HEK293 (cell line): Measurements from ENCODE around the gene ERICH6B.

Experiments used
- CTCF ChIA-PET: fragments of 350-600 bp; formaldehyde crosslinking; extraction: SDS; loops from one replicate; lab custom pipeline; 2021; ENCODE audit warnings: antibody characterized with exemption; lab: Yijun Ruan, JAX
- POLR2A ChIA-PET: fragments of 300-600 bp; formaldehyde crosslinking; extraction: SDS; loops from one replicate; lab custom pipeline; 2020; ENCODE audit warnings: antibody characterized with exemption, inconsistent platforms; lab: Yijun Ruan, JAX
- H3K27ac ChIP-seq: fragments of 200-500 bp; sonication (Bioruptor generic); 2 replicates; pipeline ENCODE4 v1.5.1; 2014; ENCODE audit warnings: low read depth, low read length, control low read depth, inconsistent platforms; ENCODE audit errors: extremely low read depth
- H3K36me3 ChIP-seq, 2 experiments: fragments of 200-500 bp in 1 of 2; sonication (Bioruptor generic) in 1 of 2; 1 replicate in 1 of 2; 2 replicates in 1 of 2; pipeline ENCODE4 v1.5.1; 2014 to 2017; ENCODE audit warnings: inconsistent platforms in 2 of 2, low read length in 2 of 2; ENCODE audit not compliant: control insufficient read depth in 2 of 2, insufficient read depth in 1 of 2
- H3K4me1 ChIP-seq: fragments of 200-500 bp; sonication (Bioruptor generic); 2 replicates; pipeline ENCODE4 v1.5.1; 2014; ENCODE audit warnings: mild to moderate bottlenecking, low read length, inconsistent platforms; ENCODE audit not compliant: control insufficient read depth, insufficient read depth
- H3K4me3 ChIP-seq: 2 replicates; pipeline ENCODE4 v1.5.1; 2011; ENCODE audit warnings: low read depth, mild to moderate bottlenecking, control low read depth, low read length, moderate library complexity
- H3K9me3 ChIP-seq: fragments of 200-500 bp; sonication (Bioruptor generic); 2 replicates; pipeline ENCODE4 v1.5.1; 2014; ENCODE audit warnings: low read depth, low read length, inconsistent platforms; ENCODE audit not compliant: control insufficient read depth, insufficient read depth
- BCL11A ChIP-seq: fragments of 450-650 bp; formaldehyde crosslinking; IDR thresholded peaks from 2 replicates; pipeline ENCODE4 v1.5.1; 2016; ENCODE audit warnings: low read depth, missing biosample characterization, missing genetic modification characterization
- ELK4 ChIP-seq: IDR thresholded peaks from 2 replicates; pipeline ENCODE4 v1.6.1; 2011; ENCODE audit warnings: mild to moderate bottlenecking, low read depth, low read length, borderline replicate concordance
- FEZF1 ChIP-seq: fragments of 450-650 bp; formaldehyde crosslinking; IDR thresholded peaks from 2 replicates; pipeline ENCODE4 v1.5.1; 2016; ENCODE audit warnings: missing biosample characterization, missing genetic modification characterization
- KLF17 ChIP-seq: fragments of 450-650 bp; formaldehyde crosslinking; IDR thresholded peaks from 2 replicates; pipeline ENCODE4 v1.5.1; 2016; ENCODE audit warnings: missing biosample characterization, missing genetic modification characterization
- OVOL3 ChIP-seq: fragments of 450-650 bp; formaldehyde crosslinking; IDR thresholded peaks from 2 replicates; pipeline ENCODE4 v1.5.1; 2016; ENCODE audit warnings: missing biosample characterization, missing genetic modification characterization
- PRDM4 ChIP-seq: fragments of 450-650 bp; formaldehyde crosslinking; IDR thresholded peaks from 2 replicates; pipeline ENCODE4 v1.5.1; 2017; ENCODE audit warnings: missing biosample characterization, missing genetic modification characterization
- YY2 ChIP-seq: fragments of 450-650 bp; formaldehyde crosslinking; IDR thresholded peaks from 2 replicates; pipeline ENCODE4 v1.5.1; 2016; ENCODE audit warnings: missing biosample characterization, missing genetic modification characterization
- ZFP3 ChIP-seq: fragments of 450-650 bp; formaldehyde crosslinking; IDR thresholded peaks from 2 replicates; pipeline ENCODE4 v1.5.1; 2016; ENCODE audit warnings: low read depth, missing biosample characterization, missing genetic modification characterization
- ZNF10 ChIP-seq: fragments of 450-650 bp; formaldehyde crosslinking; IDR thresholded peaks from 2 replicates; pipeline ENCODE4 v1.5.1; 2017; ENCODE audit warnings: missing biosample characterization, missing genetic modification characterization
- ZNF394 ChIP-seq: fragments of 450-650 bp; formaldehyde crosslinking; IDR thresholded peaks from 2 replicates; pipeline ENCODE4 v1.5.1; 2016; ENCODE audit warnings: missing biosample characterization, missing genetic modification characterization, mild to moderate bottlenecking, moderate library complexity, borderline replicate concordance
- ZNF404 ChIP-seq: fragments of 450-650 bp; formaldehyde crosslinking; IDR thresholded peaks from 2 replicates; pipeline ENCODE4 v1.5.1; 2017; ENCODE audit warnings: missing biosample characterization, missing genetic modification characterization
- ZNF426 ChIP-seq: fragments of 450-650 bp; formaldehyde crosslinking; IDR thresholded peaks from 2 replicates; pipeline ENCODE4 v1.5.1; 2017; ENCODE audit warnings: missing biosample characterization, missing genetic modification characterization, mild to moderate bottlenecking, inconsistent platforms, moderate library complexity
- ZNF518A ChIP-seq: fragments of 450-650 bp; formaldehyde crosslinking; conservative IDR thresholded peaks from 2 replicates; pipeline ENCODE4 v1.5.1; 2016; ENCODE audit warnings: low read depth, missing biosample characterization, missing genetic modification characterization
- ZNF580 ChIP-seq: fragments of 450-650 bp; formaldehyde crosslinking; IDR thresholded peaks from 2 replicates; pipeline ENCODE4 v1.5.1; 2016; ENCODE audit warnings: missing biosample characterization, missing genetic modification characterization
- ZNF629 ChIP-seq: fragments of 450-650 bp; formaldehyde crosslinking; IDR thresholded peaks from 2 replicates; pipeline ENCODE4 v1.5.1; 2017; ENCODE audit warnings: missing biosample characterization, missing genetic modification characterization
- ZNF658 ChIP-seq: fragments of 450-650 bp; formaldehyde crosslinking; IDR thresholded peaks from 2 replicates; pipeline ENCODE4; 2016; ENCODE audit warnings: missing biosample characterization, missing genetic modification characterization
- ZNF660 ChIP-seq: fragments of 450-650 bp; IDR thresholded peaks from 2 replicates; pipeline ENCODE4 v1.5.1; 2018; ENCODE audit warnings: missing biosample characterization, mild to moderate bottlenecking, missing genetic modification characterization
- ZNF692 ChIP-seq: fragments of 450-650 bp; formaldehyde crosslinking; IDR thresholded peaks from 2 replicates; pipeline ENCODE4 v1.5.1; 2016; ENCODE audit warnings: missing biosample characterization, missing genetic modification characterization
- ZNF701 ChIP-seq: fragments of 450-650 bp; formaldehyde crosslinking; IDR thresholded peaks from 2 replicates; pipeline ENCODE4 v1.5.1; 2016; ENCODE audit warnings: missing biosample characterization, missing genetic modification characterization
- ZNF791 ChIP-seq: fragments of 450-650 bp; formaldehyde crosslinking; IDR thresholded peaks from 2 replicates; pipeline ENCODE4 v1.5.1; 2016; ENCODE audit warnings: missing biosample characterization, missing genetic modification characterization
- ZSCAN23 ChIP-seq: fragments of 450-650 bp; formaldehyde crosslinking; IDR thresholded peaks from 2 replicates; pipeline ENCODE4 v1.5.1; 2016; ENCODE audit warnings: missing biosample characterization, missing genetic modification characterization

Gene ERICH6B

GRCh38 chr13:45541806-45542205, 73.7 kb downstream of the ERICH6B start (continued):
- TF ChIP-seq ZNF10 (no peak), OVOL3 (tag by site-specific recombination) (no peak), FEZF1 (tag by site-specific recombination) (no peak), ZNF426 (tag by site-specific recombination) (no peak), BCL11A (tag by site-specific recombination) (no peak), ZNF692 (tag by site-specific recombination) (no peak), ZNF404 (tag by site-specific recombination) (no peak), ZNF658 (tag by site-specific recombination) (no peak)

- Histone ChIP-seq H3K9me3 (no peaks in the 10 kb centered on the region), H3K4me3 (no peak overlapping the region), H3K4me1 (no peaks in the 10 kb centered on the region), H3K36me3 (peaks cover 0 to under 1% of the 10 kb centered on the region in 2 experiments; a peak in 1 of 3 replicates), H3K27ac (no peak overlapping the region)
- ChIA-PET POLR2A (interaction anchor here (0.6 kb wide), 1 partner anchor 173 kb away, joined by 3 read pairs; no protein-coding TSS in a partner anchor), CTCF (no interaction called here)
- TF ChIP-seq ELK4 (no peak), ZNF701 (tag by site-specific recombination) (no peak), ZNF394 (tag by site-specific recombination) (no peak), YY2 (tag by site-specific recombination) (no peak), PRDM4 (tag by site-specific recombination) (no peak), ZNF580 (no peak), ZSCAN23 (tag by site-specific recombination) (no peak), ZNF629 (tag by site-specific recombination) (no peak), KLF17 (tag by site-specific recombination) (no peak), ZFP3 (no peak), ZNF660 (tag by site-specific recombination) (no peak), ZNF791 (no peak), ZNF518A (tag by site-specific recombination) (no peak), ZNF658 (tag by site-specific recombination) (no peak)
These were observed 74.7 kb downstream of the ERICH6B start for GRCh38 chr13:45540864-45541263.
